IMR-90 (cell line): ENCODE data around the gene GIMAP1. TPM values are rescaled to one million over a fixed set of nuclear protein-coding genes. Genes with fewer than 3 reads are reported as not detected.

ENCODE experiments used
- ATAC-seq: fragments of 200-7000 bp; cut with Tn5 transposase; 2 replicates; pipeline ENCODE4 v1.9.1; 2020; ENCODE audit warnings: low read depth, mild to moderate bottlenecking, moderate library complexity
- BruUV-seq: library from RNA; stranded (reverse); fragments of 400-500 nt; replicated peaks from 2 replicates; lab custom pipeline; 2021; lab: Mats Ljungman, UMichigan
- CTCF ChIA-PET: fragments of 300-600 bp; formaldehyde crosslinking; extraction: SDS; loops from one replicate; lab custom pipeline; 2021; ENCODE audit warnings: antibody characterized with exemption; lab: Yijun Ruan, JAX
- POLR2A ChIA-PET: fragments of 300-600 bp; sonication (Branson Sonifier 250); formaldehyde crosslinking; loops from one replicate; lab custom pipeline; 2022; ENCODE audit warnings: antibody characterized with exemption; ENCODE audit not compliant: unreplicated experiment; lab: Charles Lee
- DNase-seq: peaks from one replicate; pipeline ENCODE4 v3.0.0; 2013
- H2AFZ ChIP-seq: replicated peaks from 2 replicates; pipeline ENCODE3; 2013; ENCODE audit warnings: low read length, mild to moderate bottlenecking; ENCODE audit not compliant: poor library complexity
- H2AK5ac ChIP-seq: 2 replicates; pipeline ENCODE4 v1.6.1; 2013; ENCODE audit warnings: low read depth, low read length, inconsistent platforms
- H2AK9ac ChIP-seq: replicated peaks from 2 replicates; pipeline ENCODE3; 2013; ENCODE audit warnings: mild to moderate bottlenecking, low read depth, low read length, moderate library complexity; ENCODE audit not compliant: poor library complexity
- H2BK120ac ChIP-seq: 2 replicates; pipeline ENCODE4 v1.6.1; 2013; ENCODE audit warnings: low read depth, low read length, inconsistent platforms
- H2BK15ac ChIP-seq: 3 replicates; pipeline ENCODE4 v1.6.1; 2013; ENCODE audit warnings: low read depth, low read length, inconsistent platforms
- H2BK20ac ChIP-seq: 2 replicates; pipeline ENCODE4 v1.6.1; 2013; ENCODE audit warnings: low read depth, mild to moderate bottlenecking, inconsistent platforms, low read length, moderate library complexity
- H2BK5ac ChIP-seq: 2 replicates; pipeline ENCODE4 v1.6.1; 2013; ENCODE audit warnings: mild to moderate bottlenecking, low read depth, low read length, inconsistent platforms; ENCODE audit not compliant: poor library complexity, severe bottlenecking
- H3K14ac ChIP-seq: replicated peaks from 2 replicates; pipeline ENCODE4 v1.6.1; 2013; ENCODE audit warnings: low read depth, low read length, inconsistent platforms
- H3K18ac ChIP-seq: 2 replicates; pipeline ENCODE4 v1.6.1; 2013; ENCODE audit warnings: low read depth, low read length, control low read depth
- H3K23ac ChIP-seq: 2 replicates; pipeline ENCODE4 v1.6.1; 2013; ENCODE audit warnings: low read depth, low read length, inconsistent platforms
- H3K27ac ChIP-seq: 2 replicates; pipeline ENCODE4 v1.5.1; 2013; ENCODE audit warnings: mild to moderate bottlenecking, control low read depth, low read length; ENCODE audit not compliant: insufficient read depth
- H3K27me3 ChIP-seq: 2 replicates; pipeline ENCODE4 v1.6.1; 2013; ENCODE audit warnings: low read length; ENCODE audit not compliant: control insufficient read depth, insufficient read depth
- H3K36me3 ChIP-seq: 2 replicates; pipeline ENCODE4 v1.6.1; 2013; ENCODE audit warnings: low read length, mixed read lengths; ENCODE audit not compliant: control insufficient read depth, insufficient read depth
- H3K4ac ChIP-seq: 2 replicates; pipeline ENCODE4 v1.6.1; 2013; ENCODE audit warnings: low read depth, low read length, inconsistent platforms
- H3K4me1 ChIP-seq: 2 replicates; pipeline ENCODE4 v1.6.1; 2013; ENCODE audit warnings: low read length, mixed read lengths; ENCODE audit not compliant: control insufficient read depth, insufficient read depth
- H3K4me2 ChIP-seq: 2 replicates; pipeline ENCODE4 v1.6.1; 2013; ENCODE audit warnings: low read depth, mild to moderate bottlenecking, control low read depth, low read length, moderate library complexity
- H3K4me3 ChIP-seq: 2 replicates; pipeline ENCODE4 v1.5.1; 2013; ENCODE audit warnings: low read depth, mild to moderate bottlenecking, control low read depth, low read length, moderate library complexity; ENCODE audit not compliant: insufficient read depth
- H3K56ac ChIP-seq: 2 replicates; pipeline ENCODE4 v1.6.1; 2013; ENCODE audit warnings: low read length, inconsistent platforms; ENCODE audit not compliant: insufficient read depth; ENCODE audit errors: extremely low read depth
- H3K79me1 ChIP-seq, 2 experiments: 2 replicates each; pipeline ENCODE4 v1.6.1; 2013; ENCODE audit warnings: low read length in 2 of 2, inconsistent platforms in 1 of 2, low read depth in 1 of 2
- H3K9ac ChIP-seq: 2 replicates; pipeline ENCODE4 v1.6.1; 2013; ENCODE audit warnings: low read depth, low read length, control low read depth
- H3K9me1 ChIP-seq: 2 replicates; pipeline ENCODE4 v1.6.1; 2013; ENCODE audit warnings: low read length, inconsistent platforms; ENCODE audit not compliant: insufficient read depth
- H3K9me3 ChIP-seq: 2 replicates; pipeline ENCODE4 v1.6.1; 2013; ENCODE audit warnings: low read length; ENCODE audit not compliant: control insufficient read depth, insufficient read depth
- H4K20me1 ChIP-seq: 2 replicates; pipeline ENCODE4 v1.6.1; 2013; ENCODE audit warnings: low read length, inconsistent platforms; ENCODE audit not compliant: insufficient read depth
- H4K5ac ChIP-seq: 2 replicates; pipeline ENCODE4 v1.6.1; 2013; ENCODE audit warnings: mild to moderate bottlenecking, low read depth, low read length, control low read depth
- H4K8ac ChIP-seq, 2 experiments: 2 replicates each; pipeline ENCODE4 v1.6.1; 2013; ENCODE audit warnings: low read depth in 2 of 2, low read length in 2 of 2, control low read depth in 1 of 2, inconsistent platforms in 1 of 2
- H4K91ac ChIP-seq: 2 replicates; pipeline ENCODE4 v1.6.1; 2013; ENCODE audit warnings: low read depth, low read length, inconsistent platforms; ENCODE audit not compliant: insufficient read depth
- BHLHE40 ChIP-seq: fragments of 150-350 bp; IDR thresholded peaks from 2 replicates; pipeline ENCODE4 v1.6.1; 2016; ENCODE audit warnings: mild to moderate bottlenecking, low read depth, low read length
- CHD1 ChIP-seq: IDR thresholded peaks from 2 replicates; pipeline ENCODE4 v1.6.1; 2012; ENCODE audit warnings: low read depth, low read length, improper control_type of control experiment
- CTCF ChIP-seq: conservative IDR thresholded peaks from 2 replicates; pipeline ENCODE4 v1.5.1; 2012; ENCODE audit warnings: mild to moderate bottlenecking, low read depth, low read length, improper control_type of control experiment
- ELK1 ChIP-seq: fragments of 150-350 bp; IDR thresholded peaks from 2 replicates; pipeline ENCODE4 v1.6.1; 2016; ENCODE audit warnings: low read depth, mild to moderate bottlenecking, low read length, moderate library complexity, borderline replicate concordance
- FOS ChIP-seq: fragments of 150-350 bp; IDR thresholded peaks from 2 replicates; pipeline ENCODE4 v1.6.1; 2016; ENCODE audit warnings: low read depth, low read length
- MAFK ChIP-seq: IDR thresholded peaks from 2 replicates; pipeline ENCODE4 v1.6.1; 2012; ENCODE audit warnings: low read depth, low read length, improper control_type of control experiment
- MAZ ChIP-seq: IDR thresholded peaks from 2 replicates; pipeline ENCODE4 v1.6.1; 2012; ENCODE audit warnings: low read depth, mild to moderate bottlenecking, low read length, improper control_type of control experiment, moderate library complexity, borderline replicate concordance
- NFE2L2 ChIP-seq: fragments of 150-350 bp; IDR thresholded peaks from 2 replicates; pipeline ENCODE4 v1.6.1; 2016; ENCODE audit warnings: low read depth, mild to moderate bottlenecking, low read length
- RCOR1 ChIP-seq: IDR thresholded peaks from 2 replicates; pipeline ENCODE4 v1.6.1; 2012; ENCODE audit warnings: mild to moderate bottlenecking, low read length, improper control_type of control experiment; ENCODE audit not compliant: insufficient replicate concordance
- RFX5 ChIP-seq: IDR thresholded peaks from 2 replicates; pipeline ENCODE4 v1.8.0; 2012; ENCODE audit warnings: low read depth, mild to moderate bottlenecking, low read length, moderate library complexity
- SMC3 ChIP-seq: fragments of 150-350 bp; IDR thresholded peaks from 2 replicates; pipeline ENCODE4 v1.6.1; 2016; ENCODE audit warnings: low read depth, mild to moderate bottlenecking, antibody characterized with exemption, low read length, moderate library complexity
- WGBS, 2 experiments: methylation state at CpG; one replicate each; pipeline versions ENCODE4 v1.1.5 to v1.1.7; 2013; ENCODE audit warnings: missing lambda C conversion rate in 2 of 2; ENCODE audit not compliant: insufficient read length in 1 of 2; ENCODE audit errors: extremely low coverage in 2 of 2; 5-methylcytosine and 5-hydroxymethylcytosine counted together
- dilution Hi-C: fragments of 300-500 bp; cut with HindIII; formaldehyde crosslinking; loops from one replicate; pipeline ENCODE4 v1.14.3; 2018; ENCODE audit warnings: low sequenced_read_pairs; ENCODE audit not compliant: unreplicated experiment
- in situ Hi-C: fragments of 300-500 bp; cut with MboI; formaldehyde crosslinking; loops from 3 replicates; pipeline ENCODE4 v1.14.3; 2019; ENCODE audit warnings: low sequenced_read_pairs, inconsistent platforms, mixed read lengths
- intact Hi-C: fragments of 100-400 bp; cut with micrococcal nuclease; formaldehyde crosslinking; loops from 2 replicates; pipeline ENCODE4 v1.10.0; 2022
- polyA plus RNA-seq, 3 experiments: library from polyadenylated mRNA; depleted of rRNA; stranded (reverse); fragments of >200 nt; gene quantifications; 2 replicates each; pipeline ENCODE4 v1.2.3, GENCODE V29; 2012; ENCODE audit warnings: low replicate concordance in 1 of 3
- total RNA-seq: library from RNA; depleted of rRNA; stranded (reverse); fragments of >200 nt; gene quantifications from 2 replicates; pipeline ENCODE4 v1.2.3, GENCODE V29; 2012

GIMAP1 gene
- total and polyA plus RNA-seq, 2 of the 4 experiments (the other 2 are of a cell fraction) = not detected

GRCh38 chr7:150688630-150689029 lies 27.8 kb upstream of the GIMAP1 start:
- dilution Hi-C loops (no loop called here), in situ Hi-C loops (no loop called here), intact Hi-C loops (no loop called here)
- H2AFZ ChIP-seq = no peak overlapping the region
- H4K91ac ChIP-seq = no peak overlapping the region
- no peak overlapping the region for H2AK5ac ChIP-seq
- H3K9me3 ChIP-seq = peaks cover 5% of the 10 kb centered on the region
- no peak for TF ChIP-seq NFE2L2
- no peak for TF ChIP-seq FOS
- TF ChIP-seq SMC3 = no peak
- TF ChIP-seq CTCF = no peak
- TF ChIP-seq MAZ = no peak
- TF ChIP-seq BHLHE40 = no peak
- TF ChIP-seq MAFK = no peak
- TF ChIP-seq RCOR1 = no peak
- TF ChIP-seq CHD1 = no peak
- no peak for TF ChIP-seq RFX5
- no peak for TF ChIP-seq ELK1
- ChIA-PET POLR2A (no interaction called here), CTCF (no interaction called here)
- H4K20me1 ChIP-seq = no peaks in the 10 kb centered on the region
- H2BK5ac ChIP-seq = no peak overlapping the region
- no peak overlapping the region for H3K4me3 ChIP-seq
- H2BK15ac ChIP-seq = no peak overlapping the region
- H3K4me1 ChIP-seq = no peaks in the 10 kb centered on the region; the same call in 1 of the 2 replicates
- H3K9me1 ChIP-seq = no peaks in the 10 kb centered on the region
- H3K14ac ChIP-seq = no peak overlapping the region
- no peak for ATAC-seq
- H4K8ac ChIP-seq = no peak overlapping the region
- H3K79me1 ChIP-seq = no peaks in the 10 kb centered on the region
- H3K18ac ChIP-seq = no peak overlapping the region
- H3K9ac ChIP-seq = no peak overlapping the region
- H3K36me3 ChIP-seq = no peaks in the 10 kb centered on the region
- no peak overlapping the region for H2BK20ac ChIP-seq
- no peak overlapping the region for H3K27ac ChIP-seq
- H3K23ac ChIP-seq = no peak overlapping the region
- no peak overlapping the region for H3K4ac ChIP-seq
- no peak for DNase-seq
- no peak overlapping the region for H2AK9ac ChIP-seq
- no TSS peak for BruUV-seq
- WGBS, 2 experiments = 93% methylated on average over 2 of the region's 6 CpGs; no CpG with 5 or more reads in 1 of the 2 experiments
- no peak overlapping the region for H3K56ac ChIP-seq
- H3K4me2 ChIP-seq = no peak overlapping the region
- H4K5ac ChIP-seq = no peak overlapping the region
- H3K27me3 ChIP-seq = no peaks in the 10 kb centered on the region
- H2BK120ac ChIP-seq = no peak overlapping the region
